Measurements from ENCODE around the gene RIN3. TPM values are rescaled to one million over a fixed set of nuclear protein-coding genes. Genes with fewer than 3 reads are reported as not detected.
"Not testable (repeated sequence)": the region's sequence is repeated elsewhere in the genome, so short reads cannot be mapped to it uniquely, and the experiment has no call there.

The RIN3 gene
- total RNA-seq, 1 experiment from 2014 or later = 4.8 TPM

GRCh38 chr14:92678766-92679165 is 165.2 kb downstream of the RIN3 start:
- H3K79me2 ChIP-seq (ENCODE audit: low read length) = no peaks in the 10 kb centered on the region
- H3K9me3 ChIP-seq (ENCODE audit: low read length) = no peaks in the 10 kb centered on the region
- ATAC-seq (no peak), DNase-seq (no peak)
- TF ChIP-seq EZH2 (IDR thresholded peaks at IDR 0.05; ENCODE audit: low read length, unreplicated experiment) (no peak), CTCF (conservative IDR thresholded peaks at IDR 0.05; ENCODE audit: low read depth, low read length) (no peak), EZH2phosphoT487 (IDR thresholded peaks at IDR 0.05; ENCODE audit: borderline replicate concordance, low read length) (no peak)
- H3K27me3 ChIP-seq (ENCODE audit: low read length) = no peaks in the 10 kb centered on the region
- peaks cover 12% of the 10 kb centered on the region for H3K4me1 ChIP-seq (ENCODE audit: insufficient read depth, low read length)
- ChIA-PET POLR2A (ENCODE audit: unreplicated experiment) (no interaction called here), CTCF (no interaction called here)
- no peaks in the 10 kb centered on the region for H3F3A ChIP-seq (ENCODE audit: low read length, unreplicated experiment)
- intact Hi-C loops (cut with micrococcal nuclease) = no loop called here
- H3K9ac ChIP-seq (ENCODE audit: low read length) = no peak overlapping the region
- no TSS peak for BruUV-seq (replicated peaks)
- H4K20me1 ChIP-seq (ENCODE audit: low read length) = no peaks in the 10 kb centered on the region
- H3K27ac ChIP-seq (ENCODE audit: low read length) = no peak overlapping the region
- H3K4me2 ChIP-seq (ENCODE audit: low read length) = no peak overlapping the region
- no peaks in the 10 kb centered on the region for H3K36me3 ChIP-seq (ENCODE audit: low read depth, low read length)
- H2AFZ ChIP-seq (ENCODE audit: low read length) = no peak overlapping the region
- no peaks in the 10 kb centered on the region for H3K9me2 ChIP-seq (replicated peaks; ENCODE audit: low read length)
- no peak overlapping the region for H3K4me3 ChIP-seq (ENCODE audit: low read length)

GRCh38 chr14:92679246-92679645 is 165.7 kb downstream of the RIN3 start:
- CTCF ChIA-PET = no interaction called here
- DNase-seq = no peak
- H3K4me2 ChIP-seq (ENCODE audit: low read length) = no peak overlapping the region
- BruUV-seq (replicated peaks) = no TSS peak
- peaks cover 12% of the 10 kb centered on the region for H3K4me1 ChIP-seq (ENCODE audit: insufficient read depth, low read length)
- no peaks in the 10 kb centered on the region for H3K9me3 ChIP-seq (ENCODE audit: low read length)
- TF ChIP-seq EZH2 (IDR thresholded peaks at IDR 0.05; ENCODE audit: low read length, unreplicated experiment) (no peak), CTCF (conservative IDR thresholded peaks at IDR 0.05; ENCODE audit: low read depth, low read length) (no peak), EZH2phosphoT487 (IDR thresholded peaks at IDR 0.05; ENCODE audit: borderline replicate concordance, low read length) (no peak)
- no peaks in the 10 kb centered on the region for H3K79me2 ChIP-seq (ENCODE audit: low read length)
- no peak for ATAC-seq
- no peak overlapping the region for H2AFZ ChIP-seq (ENCODE audit: low read length)
- POLR2A ChIA-PET (ENCODE audit: unreplicated experiment) = no interaction called here
- no peaks in the 10 kb centered on the region for H3K9me2 ChIP-seq (replicated peaks; ENCODE audit: low read length)
- no peaks in the 10 kb centered on the region for H3K36me3 ChIP-seq (ENCODE audit: low read depth, low read length)
- no peak overlapping the region for H3K9ac ChIP-seq (ENCODE audit: low read length)
- no peaks in the 10 kb centered on the region for H3K27me3 ChIP-seq (ENCODE audit: low read length)
- H4K20me1 ChIP-seq (ENCODE audit: low read length) = no peaks in the 10 kb centered on the region
- intact Hi-C loops (cut with micrococcal nuclease) = no loop called here
- H3K4me3 ChIP-seq (ENCODE audit: low read length) = no peak overlapping the region
- H3K27ac ChIP-seq (ENCODE audit: low read length) = no peak overlapping the region
- H3F3A ChIP-seq (ENCODE audit: low read length, unreplicated experiment) = no peaks in the 10 kb centered on the region

GRCh38 chr14:92680330-92680729 is 166.7 kb downstream of the RIN3 start:
- Histone ChIP-seq H3K4me1 (ENCODE audit: insufficient read depth, low read length) (peaks cover 12% of the 10 kb centered on the region), H3K27ac (ENCODE audit: low read length) (peak overlapping the region; percentile 48)
- H3K79me2 ChIP-seq (ENCODE audit: low read length); H4K20me1 ChIP-seq (ENCODE audit: low read length); H3K4me2 ChIP-seq (ENCODE audit: low read length); ATAC-seq; H3K27me3 ChIP-seq (ENCODE audit: low read length); H3K4me3 ChIP-seq (ENCODE audit: low read length); H3K9me3 ChIP-seq (ENCODE audit: low read length); BruUV-seq (replicated peaks); H3F3A ChIP-seq (ENCODE audit: low read length, unreplicated experiment); POLR2A ChIA-PET (ENCODE audit: unreplicated experiment); H2AFZ ChIP-seq (ENCODE audit: low read length); H3K36me3 ChIP-seq (ENCODE audit: low read depth, low read length); H3K9ac ChIP-seq (ENCODE audit: low read length); H3K9me2 ChIP-seq (replicated peaks; ENCODE audit: low read length); DNase-seq: not testable (repeated sequence)
- CTCF ChIA-PET = interaction anchor here (0.6 kb wide), 1 partner anchor 10 kb away, joined by 4 read pairs; no protein-coding TSS in a partner anchor
- intact Hi-C loops (cut with micrococcal nuclease) = loop anchor here (2.0 to 5.0 kb wide), 3 partner anchors 33 to 543 kb away; no protein-coding TSS in a partner anchor

Measured in PC-3 (cell line).